ENCODE measurements around the gene C1orf226. TPM values are rescaled to one million over a fixed set of nuclear protein-coding genes. Genes with fewer than 3 reads are reported as not detected.

C1orf226 gene
- total and polyA plus RNA-seq, 9 of the 15 experiments (the other 6 are each of a cell fraction or from before 2014, with no cell fraction given), result 0.10 to 1.4 (median 0.47) TPM

DNA sequence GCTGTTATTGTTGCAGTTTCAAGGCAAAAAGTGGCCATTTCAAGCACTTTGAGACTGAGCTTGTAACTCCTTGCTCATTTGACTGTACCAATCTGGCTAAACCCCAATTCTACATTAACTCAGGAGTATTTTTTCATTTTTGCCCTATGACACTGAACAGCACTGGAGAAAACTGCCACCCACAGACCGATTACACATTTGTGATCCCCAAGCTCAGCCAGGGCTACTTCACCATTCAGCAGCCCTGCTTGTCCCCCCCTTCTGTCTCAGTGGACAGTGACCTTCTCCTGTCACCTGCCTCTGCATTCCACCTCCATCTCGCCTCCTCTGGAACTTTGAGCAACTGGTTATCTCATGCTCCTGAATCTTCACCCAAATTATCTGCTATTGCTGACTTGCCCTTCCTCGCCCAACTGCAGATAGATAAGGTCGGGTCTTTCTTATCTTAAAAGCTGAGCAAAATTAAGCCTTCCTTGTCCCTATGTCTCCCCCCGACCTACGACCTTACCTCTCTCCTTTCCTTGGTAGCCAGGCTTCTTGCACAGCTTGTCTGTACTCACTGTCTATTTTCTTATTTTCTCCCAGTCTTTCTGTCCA is 30.2 kb upstream of the C1orf226 start (continued):
- TF ChIP-seq, protein P1, sequence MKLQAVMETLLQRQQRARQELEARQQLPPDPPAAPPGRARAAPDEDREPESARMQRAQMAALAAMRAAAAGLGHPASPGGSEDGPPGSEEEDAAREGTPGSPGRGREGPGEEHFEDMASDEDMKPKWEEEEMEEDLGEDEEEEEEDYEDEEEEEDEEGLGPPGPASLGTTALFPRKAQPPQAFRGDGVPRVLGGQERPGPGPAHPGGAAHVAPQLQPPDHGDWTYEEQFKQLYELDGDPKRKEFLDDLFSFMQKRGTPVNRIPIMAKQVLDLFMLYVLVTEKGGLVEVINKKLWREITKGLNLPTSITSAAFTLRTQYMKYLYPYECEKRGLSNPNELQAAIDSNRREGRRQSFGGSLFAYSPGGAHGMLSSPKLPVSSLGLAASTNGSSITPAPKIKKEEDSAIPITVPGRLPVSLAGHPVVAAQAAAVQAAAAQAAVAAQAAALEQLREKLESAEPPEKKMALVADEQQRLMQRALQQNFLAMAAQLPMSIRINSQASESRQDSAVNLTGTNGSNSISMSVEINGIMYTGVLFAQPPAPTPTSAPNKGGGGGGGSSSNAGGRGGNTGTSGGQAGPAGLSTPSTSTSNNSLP (IDR thresholded peaks at IDR 0.05; ENCODE audit: borderline replicate concordance, low read depth, low read length), result no peak
- TF ChIP-seq ZNF707 (CRISPR knock-in tag; conservative IDR thresholded peaks at IDR 0.05) (no peak), DPF2 (IDR thresholded peaks at IDR 0.05) (peak; percentile 80; the same call in 1 of the 2 replicates), ZKSCAN3 (CRISPR knock-in tag; IDR thresholded peaks at IDR 0.05) (no peak), TAF9B (IDR thresholded peaks at IDR 0.05; ENCODE audit: partially characterized antibody) (no peak), RCOR1 (IDR thresholded peaks at IDR 0.05; ENCODE audit: borderline replicate concordance in 1 of 2, low read depth in 2 of 2, low read length in 2 of 2) (peak in 1 of 2 experiments; percentile 58; a peak in 1 of 4 replicates), ILK (tag; IDR thresholded peaks at IDR 0.05; ENCODE audit: borderline replicate concordance, low read depth) (no peak), ZEB2 (IDR thresholded peaks at IDR 0.05) (peak; percentile 39; the same call in 1 of the 2 replicates), ASH1L (IDR thresholded peaks at IDR 0.05; ENCODE audit: borderline replicate concordance, low read depth, partially characterized antibody) (no peak), RHOXF2B (CRISPR knock-in tag; conservative IDR thresholded peaks at IDR 0.05) (no peak)
- TF ChIP-seq, protein P2, sequence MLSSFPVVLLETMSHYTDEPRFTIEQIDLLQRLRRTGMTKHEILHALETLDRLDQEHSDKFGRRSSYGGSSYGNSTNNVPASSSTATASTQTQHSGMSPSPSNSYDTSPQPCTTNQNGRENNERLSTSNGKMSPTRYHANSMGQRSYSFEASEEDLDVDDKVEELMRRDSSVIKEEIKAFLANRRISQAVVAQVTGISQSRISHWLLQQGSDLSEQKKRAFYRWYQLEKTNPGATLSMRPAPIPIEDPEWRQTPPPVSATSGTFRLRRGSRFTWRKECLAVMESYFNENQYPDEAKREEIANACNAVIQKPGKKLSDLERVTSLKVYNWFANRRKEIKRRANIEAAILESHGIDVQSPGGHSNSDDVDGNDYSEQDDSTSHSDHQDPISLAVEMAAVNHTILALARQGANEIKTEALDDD (IDR thresholded peaks at IDR 0.05), result peak; percentile 59; the same call in 1 of the 2 replicates
- TF ChIP-seq, protein P3, sequence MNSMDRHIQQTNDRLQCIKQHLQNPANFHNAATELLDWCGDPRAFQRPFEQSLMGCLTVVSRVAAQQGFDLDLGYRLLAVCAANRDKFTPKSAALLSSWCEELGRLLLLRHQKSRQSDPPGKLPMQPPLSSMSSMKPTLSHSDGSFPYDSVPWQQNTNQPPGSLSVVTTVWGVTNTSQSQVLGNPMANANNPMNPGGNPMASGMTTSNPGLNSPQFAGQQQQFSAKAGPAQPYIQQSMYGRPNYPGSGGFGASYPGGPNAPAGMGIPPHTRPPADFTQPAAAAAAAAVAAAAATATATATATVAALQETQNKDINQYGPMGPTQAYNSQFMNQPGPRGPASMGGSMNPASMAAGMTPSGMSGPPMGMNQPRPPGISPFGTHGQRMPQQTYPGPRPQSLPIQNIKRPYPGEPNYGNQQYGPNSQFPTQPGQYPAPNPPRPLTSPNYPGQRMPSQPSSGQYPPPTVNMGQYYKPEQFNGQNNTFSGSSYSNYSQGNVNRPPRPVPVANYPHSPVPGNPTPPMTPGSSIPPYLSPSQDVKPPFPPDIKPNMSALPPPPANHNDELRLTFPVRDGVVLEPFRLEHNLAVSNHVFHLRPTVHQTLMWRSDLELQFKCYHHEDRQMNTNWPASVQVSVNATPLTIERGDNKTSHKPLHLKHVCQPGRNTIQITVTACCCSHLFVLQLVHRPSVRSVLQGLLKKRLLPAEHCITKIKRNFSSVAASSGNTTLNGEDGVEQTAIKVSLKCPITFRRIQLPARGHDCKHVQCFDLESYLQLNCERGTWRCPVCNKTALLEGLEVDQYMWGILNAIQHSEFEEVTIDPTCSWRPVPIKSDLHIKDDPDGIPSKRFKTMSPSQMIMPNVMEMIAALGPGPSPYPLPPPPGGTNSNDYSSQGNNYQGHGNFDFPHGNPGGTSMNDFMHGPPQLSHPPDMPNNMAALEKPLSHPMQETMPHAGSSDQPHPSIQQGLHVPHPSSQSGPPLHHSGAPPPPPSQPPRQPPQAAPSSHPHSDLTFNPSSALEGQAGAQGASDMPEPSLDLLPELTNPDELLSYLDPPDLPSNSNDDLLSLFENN (IDR thresholded peaks at IDR 0.05; ENCODE audit: low read depth in 2 of 2, low read length in 2 of 2), result no peak
- TF ChIP-seq, protein P4, sequence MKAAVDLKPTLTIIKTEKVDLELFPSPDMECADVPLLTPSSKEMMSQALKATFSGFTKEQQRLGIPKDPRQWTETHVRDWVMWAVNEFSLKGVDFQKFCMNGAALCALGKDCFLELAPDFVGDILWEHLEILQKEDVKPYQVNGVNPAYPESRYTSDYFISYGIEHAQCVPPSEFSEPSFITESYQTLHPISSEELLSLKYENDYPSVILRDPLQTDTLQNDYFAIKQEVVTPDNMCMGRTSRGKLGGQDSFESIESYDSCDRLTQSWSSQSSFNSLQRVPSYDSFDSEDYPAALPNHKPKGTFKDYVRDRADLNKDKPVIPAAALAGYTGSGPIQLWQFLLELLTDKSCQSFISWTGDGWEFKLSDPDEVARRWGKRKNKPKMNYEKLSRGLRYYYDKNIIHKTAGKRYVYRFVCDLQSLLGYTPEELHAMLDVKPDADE (conservative IDR thresholded peaks at IDR 0.05; ENCODE audit: control insufficient read depth, low read depth, low read length), result no peak
- TF ChIP-seq, protein P5, sequence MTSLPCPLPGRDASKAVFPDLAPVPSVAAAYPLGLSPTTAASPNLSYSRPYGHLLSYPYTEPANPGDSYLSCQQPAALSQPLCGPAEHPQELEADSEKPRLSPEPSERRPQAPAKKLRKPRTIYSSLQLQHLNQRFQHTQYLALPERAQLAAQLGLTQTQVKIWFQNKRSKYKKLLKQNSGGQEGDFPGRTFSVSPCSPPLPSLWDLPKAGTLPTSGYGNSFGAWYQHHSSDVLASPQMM (CRISPR knock-in tag; IDR thresholded peaks at IDR 0.05), result no peak
